ENCODE measurements around the gene ACVR1B. TPM values are rescaled to one million over a fixed set of nuclear protein-coding genes. Genes with fewer than 3 reads are reported as not detected.
A peak's percentile ranks its signal among the peaks of the same experiment; 100 is the strongest.

The ACVR1B gene
- total RNA-seq, 2 experiments from 2014 or later: 7.5 to 8.6 TPM

DNA sequence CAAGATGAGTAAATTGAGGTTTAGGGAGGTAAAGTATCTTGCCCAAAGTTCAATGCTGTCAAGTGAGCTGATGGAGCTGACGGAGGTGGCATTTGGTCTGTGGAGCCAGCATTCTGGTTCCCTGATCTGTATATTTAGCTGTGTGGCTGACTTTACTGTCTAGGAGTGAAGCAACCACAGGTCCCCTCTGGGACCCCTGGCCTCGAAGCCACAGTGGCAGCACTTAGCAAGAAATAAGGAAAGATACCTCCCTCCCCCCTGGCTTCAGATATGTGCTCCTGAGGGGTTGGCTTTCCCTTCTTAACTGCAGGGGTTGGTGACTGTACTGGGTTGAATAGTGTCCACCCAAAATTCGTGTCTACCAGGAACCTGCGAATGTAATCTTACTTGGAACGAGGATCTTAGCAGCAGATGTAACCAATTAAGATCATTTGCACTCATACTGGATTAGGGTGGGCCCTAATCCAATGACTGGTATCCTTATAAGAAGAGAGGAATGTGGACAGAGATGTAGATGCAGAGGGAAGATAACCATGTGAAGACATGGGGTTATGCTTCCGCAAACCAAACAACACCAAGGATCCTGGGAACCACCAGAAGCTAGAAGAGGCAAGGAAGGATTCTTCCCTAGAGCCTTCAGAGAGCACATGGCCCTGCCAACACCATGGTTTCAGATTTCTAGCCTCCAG is 2.0 kb upstream of the ACVR1B start:
- Mint-ChIP-seq H3K9me3 (peaks cover 7% of the 10 kb centered on the region), H3K27me3 (peaks cover 8% of the 10 kb centered on the region), H3K27ac (no peak overlapping the region), H3K4me3 (no peak overlapping the region), H3K4me1 (ENCODE audit: low read depth) (peaks cover 18% of the 10 kb centered on the region), H3K36me3 (ENCODE audit: low read depth) (no peaks in the 10 kb centered on the region)
- ChIA-PET CTCF (interaction anchor here (0.9 to 4.1 kb wide), 11 partner anchors 10 to 76 kb away, joined by 3 to 21 read pairs (median 3); no protein-coding TSS in a partner anchor), POLR2A (interaction anchor here (1.0 to 1.5 kb wide), 2 partner anchors 22 to 25 kb away, joined by 3 to 4 read pairs; no protein-coding TSS in a partner anchor)
- ATAC-seq (no peak), DNase-seq (no peak)
- TF ChIP-seq, protein P1, sequence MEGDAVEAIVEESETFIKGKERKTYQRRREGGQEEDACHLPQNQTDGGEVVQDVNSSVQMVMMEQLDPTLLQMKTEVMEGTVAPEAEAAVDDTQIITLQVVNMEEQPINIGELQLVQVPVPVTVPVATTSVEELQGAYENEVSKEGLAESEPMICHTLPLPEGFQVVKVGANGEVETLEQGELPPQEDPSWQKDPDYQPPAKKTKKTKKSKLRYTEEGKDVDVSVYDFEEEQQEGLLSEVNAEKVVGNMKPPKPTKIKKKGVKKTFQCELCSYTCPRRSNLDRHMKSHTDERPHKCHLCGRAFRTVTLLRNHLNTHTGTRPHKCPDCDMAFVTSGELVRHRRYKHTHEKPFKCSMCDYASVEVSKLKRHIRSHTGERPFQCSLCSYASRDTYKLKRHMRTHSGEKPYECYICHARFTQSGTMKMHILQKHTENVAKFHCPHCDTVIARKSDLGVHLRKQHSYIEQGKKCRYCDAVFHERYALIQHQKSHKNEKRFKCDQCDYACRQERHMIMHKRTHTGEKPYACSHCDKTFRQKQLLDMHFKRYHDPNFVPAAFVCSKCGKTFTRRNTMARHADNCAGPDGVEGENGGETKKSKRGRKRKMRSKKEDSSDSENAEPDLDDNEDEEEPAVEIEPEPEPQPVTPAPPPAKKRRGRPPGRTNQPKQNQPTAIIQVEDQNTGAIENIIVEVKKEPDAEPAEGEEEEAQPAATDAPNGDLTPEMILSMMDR (IDR thresholded peaks at IDR 0.05): no peak
- intact Hi-C loops (cut with micrococcal nuclease): no loop called here

DNA sequence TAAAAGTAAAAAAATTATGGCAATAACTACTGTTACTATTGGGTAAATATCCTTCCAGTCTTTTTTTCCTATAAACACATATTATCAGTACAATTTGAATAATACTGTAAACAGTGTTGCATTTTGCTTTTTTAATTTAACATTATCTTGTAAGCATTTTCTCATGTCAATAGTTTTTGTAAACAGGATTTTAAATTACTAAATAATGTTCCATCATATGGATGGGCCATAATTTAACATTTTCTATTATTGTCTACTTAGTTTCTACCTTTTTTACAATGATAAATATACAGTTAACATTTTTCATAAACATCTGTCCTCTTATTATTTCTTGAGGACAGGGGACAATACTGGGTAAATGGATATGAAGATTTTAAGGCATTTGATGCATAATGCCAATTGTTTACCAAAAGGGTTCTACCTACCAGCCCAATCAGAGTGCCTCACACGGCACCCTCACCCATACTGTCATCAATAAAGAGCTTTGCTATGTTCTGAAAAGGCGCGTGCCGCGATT is 759 bp upstream of the ACVR1B start:
- H3K36me3 Mint-ChIP-seq (ENCODE audit: low read depth): no peaks in the 10 kb centered on the region
- no peaks in the 10 kb centered on the region for H3K9me3 Mint-ChIP-seq
- POLR2A ChIA-PET: interaction anchor here (1.4 to 1.5 kb wide), 2 partner anchors 20 to 24 kb away, joined by 3 to 4 read pairs; no protein-coding TSS in a partner anchor
- peak; percentile 47 for ATAC-seq
- intact Hi-C loops (cut with micrococcal nuclease): loop anchor here (1.0 kb wide), 1 partner anchor 21 kb away; no protein-coding TSS in a partner anchor
- TF ChIP-seq, protein P1 (IDR thresholded peaks at IDR 0.05): no peak
- DNase-seq: no peak
- H3K4me1 Mint-ChIP-seq (ENCODE audit: low read depth): peaks cover 30% of the 10 kb centered on the region
- peak overlapping the region; percentile 86 for H3K4me3 Mint-ChIP-seq
- H3K27ac Mint-ChIP-seq: peak overlapping the region; percentile 69
- CTCF ChIA-PET: interaction anchor here (0.6 to 4.1 kb wide), 8 partner anchors 8 to 30 kb away, joined by 3 to 21 read pairs (median 3); no protein-coding TSS in a partner anchor
- H3K27me3 Mint-ChIP-seq: peaks cover 8% of the 10 kb centered on the region

DNA sequence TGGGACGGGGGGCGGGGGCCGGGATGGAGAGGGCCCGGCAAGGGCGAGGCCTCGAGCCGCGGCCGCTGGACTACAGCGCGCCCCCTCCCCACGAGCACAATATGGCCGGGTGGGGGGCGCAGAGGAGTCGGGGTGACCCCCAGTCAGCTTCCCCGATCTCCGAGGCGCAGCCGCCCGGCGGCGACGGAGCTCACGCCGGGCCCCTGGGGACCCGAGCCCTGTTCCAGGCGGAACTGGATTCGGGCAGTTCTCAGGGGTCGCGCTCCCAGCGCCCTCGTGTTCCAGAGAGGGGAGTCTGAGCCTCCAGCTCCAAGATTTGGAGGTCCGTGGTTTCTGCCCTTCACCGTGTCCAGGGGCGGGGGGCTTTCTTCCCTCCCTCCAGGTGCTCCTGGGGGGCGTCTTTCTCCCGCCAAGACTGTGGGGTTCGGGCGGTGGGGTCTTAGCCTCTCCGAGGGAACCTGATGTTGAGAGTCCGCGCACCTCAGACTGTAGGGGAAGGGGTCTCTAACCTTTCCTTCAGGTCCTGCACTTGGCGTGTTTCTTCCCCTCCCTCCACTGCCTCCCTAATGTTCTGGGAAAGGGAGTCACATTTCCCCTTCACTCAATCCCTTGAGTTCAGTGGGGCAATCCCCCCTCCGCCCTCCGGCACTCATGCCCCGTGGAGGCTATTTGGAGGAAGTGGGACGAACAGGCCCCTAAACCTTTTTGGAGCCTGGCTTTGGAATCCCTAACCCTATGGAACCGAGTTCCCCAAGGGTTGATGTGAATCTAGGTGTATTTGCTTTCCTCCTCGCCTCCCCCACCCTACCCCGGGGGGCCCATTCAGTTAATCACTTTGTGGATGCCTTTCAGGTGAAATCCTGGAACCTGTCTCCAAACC is 584 bp downstream of the ACVR1B start:
- Mint-ChIP-seq H3K27me3 (peaks cover 8% of the 10 kb centered on the region), H3K9me3 (no peaks in the 10 kb centered on the region), H3K4me3 (peak overlapping the region; percentile 75), H3K4me1 (ENCODE audit: low read depth) (peaks cover 35% of the 10 kb centered on the region), H3K27ac (peak overlapping the region; percentile 24), H3K36me3 (ENCODE audit: low read depth) (no peaks in the 10 kb centered on the region)
- DNase-seq: peak; percentile 19
- peak; percentile 1 for ATAC-seq
- TF ChIP-seq, protein P1 (IDR thresholded peaks at IDR 0.05): no peak
- ChIA-PET POLR2A (interaction anchor here (1.1 to 1.4 kb wide), 2 partner anchors 10 to 18 kb away, joined by 4 read pairs; no protein-coding TSS in a partner anchor), CTCF (interaction anchor here (1.8 to 4.1 kb wide), 3 partner anchors 10 to 29 kb away, joined by 6 to 21 read pairs (median 15); no protein-coding TSS in a partner anchor)
- intact Hi-C loops (cut with micrococcal nuclease): loop anchor here (1.0 kb wide), 1 partner anchor 19 kb away; no protein-coding TSS in a partner anchor

DNA sequence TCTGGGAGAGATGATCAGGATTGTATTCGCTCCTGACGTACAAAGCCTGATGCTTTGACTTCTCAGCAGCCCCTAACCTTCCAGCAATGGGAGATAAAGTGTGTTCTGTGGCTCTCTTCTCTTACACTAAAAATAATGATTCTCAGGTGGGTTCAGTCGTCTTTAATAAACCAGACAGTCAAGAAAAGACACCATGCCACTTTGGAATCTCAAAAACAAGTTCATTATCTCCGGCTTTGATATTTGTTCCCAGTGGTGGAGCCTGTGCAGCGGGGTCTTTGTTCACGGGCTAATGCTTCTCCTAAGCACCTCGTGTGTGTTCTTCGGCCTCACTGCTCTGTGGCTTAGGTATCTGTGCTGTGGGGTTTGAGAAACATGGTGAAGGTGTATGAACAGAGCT is 1.6 kb downstream of the ACVR1B start:
- H3K27me3 Mint-ChIP-seq: peaks cover 8% of the 10 kb centered on the region
- POLR2A ChIA-PET: no interaction called here
- peak overlapping the region; percentile 75 for H3K4me3 Mint-ChIP-seq
- H3K36me3 Mint-ChIP-seq (ENCODE audit: low read depth): peaks cover under 1% of the 10 kb centered on the region
- intact Hi-C loops (cut with micrococcal nuclease): no loop called here
- TF ChIP-seq, protein P1 (IDR thresholded peaks at IDR 0.05): no peak
- H3K9me3 Mint-ChIP-seq: no peaks in the 10 kb centered on the region
- DNase-seq (no peak), ATAC-seq (no peak)
- H3K27ac Mint-ChIP-seq: peak overlapping the region; percentile 32
- CTCF ChIA-PET: interaction anchor here (0.6 to 3.6 kb wide), 2 partner anchors 28 to 72 kb away, joined by 3 to 15 read pairs; no protein-coding TSS in a partner anchor
- peaks cover 38% of the 10 kb centered on the region for H3K4me1 Mint-ChIP-seq (ENCODE audit: low read depth)

Data from activated CD8-positive, alpha-beta T cell treated with anti-CD3 and anti-CD28 coated beads for 36 hours (primary cell).